Hippocampal formation (tissue), 2 donors: Measurements from ENCODE around the gene CDC26.
"Not testable (repeated sequence)": the region's sequence is repeated elsewhere in the genome, so short reads cannot be mapped to it uniquely, and the experiment has no call there.

Source experiments
- DNase-seq, 2 donors: peaks; one replicate each; lab custom pipeline; 2025; lab: John Stamatoyannopoulos, UW

The CDC26 gene

GRCh38 chr9:113275157-113276131, at the start of gene CDC26, which contains the start of gene PRPF4:
TSS of gene CDC26 (minus strand) at chr9:113275572. CDS start at chr9:113272507, 3,065 bp downstream.
TSS of gene PRPF4 (plus strand) at chr9:113275658. CDS start at chr9:113275744, 86 bp downstream.
- DNase-seq = peak; percentile 96 to 97

- no peak for DNase-seq
Observed at GRCh38 chr9:113322671-113323070, 47.3 kb upstream of the CDC26 start.

GRCh38 chr9:113320051-113320450, 44.7 kb upstream of the CDC26 start:
- no peak for DNase-seq

GRCh38 chr9:113319054-113319453, 43.7 kb upstream of the CDC26 start:
- DNase-seq = no peak

- DNase-seq = no peak
Observed at GRCh38 chr9:113317777-113318176, 42.4 kb upstream of the CDC26 start.

- DNase-seq = no peak
Observed at GRCh38 chr9:113316030-113316429, 40.7 kb upstream of the CDC26 start.

GRCh38 chr9:113315231-113315630, 39.9 kb upstream of the CDC26 start:
- DNase-seq = no peak

- no peak for DNase-seq
Observed at GRCh38 chr9:113313261-113313660, 37.9 kb upstream of the CDC26 start.

- no peak for DNase-seq
Observed at GRCh38 chr9:113311961-113312360, 36.6 kb upstream of the CDC26 start.

- no peak for DNase-seq
Observed at GRCh38 chr9:113310538-113310937, 35.2 kb upstream of the CDC26 start.

GRCh38 chr9:113309204-113309813, 33.9 kb upstream of the CDC26 start:
- peak in 1 of 2 donors; percentile 54 for DNase-seq

- no peak for DNase-seq
Observed at GRCh38 chr9:113307396-113307975, 32.1 kb upstream of the CDC26 start.

GRCh38 chr9:113306566-113306965, 31.2 kb upstream of the CDC26 start:
- DNase-seq = no peak

- no peak for DNase-seq
Observed at GRCh38 chr9:113302792-113303418, 27.5 kb upstream of the CDC26 start, which contains the start of gene RNF183. TSS of gene RNF183 (minus strand) at chr9:113303376. CDS start at chr9:113298184, 5,192 bp downstream.

- DNase-seq = no peak
Observed at GRCh38 chr9:113301548-113301947, 26.2 kb upstream of the CDC26 start.

- DNase-seq = no peak
Observed at GRCh38 chr9:113299800-113300292, 24.5 kb upstream of the CDC26 start.

GRCh38 chr9:113298924-113299770, 23.8 kb upstream of the CDC26 start:
- DNase-seq = no peak

GRCh38 chr9:113298311-113298710, 22.9 kb upstream of the CDC26 start:
- DNase-seq = no peak

GRCh38 chr9:113296796-113297558, 21.6 kb upstream of the CDC26 start:
- no peak for DNase-seq

- not testable (repeated sequence) for DNase-seq
Observed at GRCh38 chr9:113296247-113296646, 20.9 kb upstream of the CDC26 start.
